ENCODE measurements around the gene PSORS1C1. TPM values are rescaled to one million over a fixed set of nuclear protein-coding genes. Genes with fewer than 3 reads are reported as not detected.

The PSORS1C1 gene
- total and polyA plus RNA-seq, 7 donors: 0.03 to 0.47 (median 0.07) TPM; not detected in 1

- H3K4me1 ChIP-seq: peaks cover 16% of the 10 kb centered on the region
- no peak for TF ChIP-seq CTCF (IDR thresholded peaks at IDR 0.05)
- WGBS, 3 donors: 73 to 79% (median 75%) methylated on average over 24 to 26 of the region's 26 CpGs
- peaks cover 0 to 10% (median 0%) of the 10 kb centered on the region in 3 donors for H3K27me3 ChIP-seq (ENCODE audit: insufficient read depth in 3 of 3, low read length in 2 of 3)
- H3K36me3 ChIP-seq (ENCODE audit: insufficient read depth in 1 of 2, low read depth in 1 of 2): no peaks in the 10 kb centered on the region
- intact Hi-C loops (cut with DNase I): no loop called here
- no peak within 1 kb of the TSS for H3K4me3 ChIP-seq
- no peaks in the 10 kb centered on the region for H3K9me3 ChIP-seq
- ATAC-seq: no peak
- H3K27ac ChIP-seq: no peak within 1 kb of the TSS
- peak in 1 of 2 donors; percentile 54 for DNase-seq
Measured at GRCh38 chr6:31120151-31120915, 5.7 kb downstream of the PSORS1C1 start, which contains the start of gene CDSN. Gene CDSN (minus strand): TSS chr6:31120446. CDS start chr6:31120419, 27 bp downstream.

- Histone ChIP-seq H3K27me3 (ENCODE audit: insufficient read depth in 3 of 3, low read length in 2 of 3) (peaks cover 0 to 7% (median 0%) of the 10 kb centered on the region in 3 donors), H3K27ac (no peak overlapping the region), H3K36me3 (ENCODE audit: insufficient read depth in 1 of 2, low read depth in 1 of 2) (no peaks in the 10 kb centered on the region), H3K9me3 (no peaks in the 10 kb centered on the region), H3K4me3 (no peak overlapping the region), H3K4me1 (peaks cover 18% of the 10 kb centered on the region)
- TF ChIP-seq CTCF (IDR thresholded peaks at IDR 0.05): no peak
- DNase-seq (no peak), ATAC-seq (no peak)
- intact Hi-C loops (cut with DNase I): no loop called here
- WGBS, 3 donors: 85 to 88% (median 88%) methylated on average over 12 of the region's 12 CpGs
Measured at GRCh38 chr6:31121131-31121790, 6.7 kb downstream of the PSORS1C1 start.

GRCh38 chr6:31122791-31123706 is 8.4 kb downstream of the PSORS1C1 start:
- Histone ChIP-seq H3K27ac (peak overlapping the region; percentile 36), H3K4me1 (peaks cover 18% of the 10 kb centered on the region), H3K9me3 (no peaks in the 10 kb centered on the region), H3K4me3 (no peak overlapping the region), H3K27me3 (ENCODE audit: insufficient read depth in 3 of 3, low read length in 2 of 3) (peaks cover 0 to 5% (median 0%) of the 10 kb centered on the region in 3 donors), H3K36me3 (ENCODE audit: insufficient read depth in 1 of 2, low read depth in 1 of 2) (no peaks in the 10 kb centered on the region)
- ATAC-seq: peak; percentile 58 to 89 (median 82)
- WGBS, 3 donors: 27 to 35% (median 32%) methylated on average over 16 of the region's 16 CpGs
- intact Hi-C loops (cut with DNase I): no loop called here
- DNase-seq: peak; percentile 70 to 89
- TF ChIP-seq CTCF (IDR thresholded peaks at IDR 0.05): no peak

- no peaks in the 10 kb centered on the region for H3K27me3 ChIP-seq (ENCODE audit: insufficient read depth in 3 of 3, low read length in 2 of 3)
- H3K27ac ChIP-seq: no peak overlapping the region
- DNase-seq (peak in 1 of 2 donors; percentile 49), ATAC-seq (peak in 2 of 4 donors; percentile 18 to 30)
- TF ChIP-seq CTCF (IDR thresholded peaks at IDR 0.05): no peak
- no peak overlapping the region for H3K4me3 ChIP-seq
- no peaks in the 10 kb centered on the region for H3K36me3 ChIP-seq (ENCODE audit: insufficient read depth in 1 of 2, low read depth in 1 of 2)
- intact Hi-C loops (cut with DNase I): no loop called here
- H3K4me1 ChIP-seq: peaks cover 18% of the 10 kb centered on the region
- WGBS, 3 donors: 49 to 63% (median 62%) methylated on average over 8 of the region's 8 CpGs
- no peaks in the 10 kb centered on the region for H3K9me3 ChIP-seq
Measured at GRCh38 chr6:31125162-31125561, 10.6 kb downstream of the PSORS1C1 start.

Measured in psoas muscle (tissue), 8 donors.